WI38 (cell line): ENCODE measurements around the gene NSUN6.
"Not testable (repeated sequence)": the region's sequence is repeated elsewhere in the genome, so short reads cannot be mapped to it uniquely, and the experiment has no call there.

Source experiments
- H3K4me3 ChIP-seq: 2 replicates; pipeline ENCODE4 v1.5.1; 2011; ENCODE audit warnings: low read depth, mild to moderate bottlenecking, control low read depth, low read length
- TF ChIP-seq, protein P1 (sequence below): IDR thresholded peaks from 2 replicates; pipeline ENCODE4 v1.5.1; 2012; ENCODE audit warnings: low read depth, mild to moderate bottlenecking, control low read depth, low read length

Gene NSUN6

DNA sequence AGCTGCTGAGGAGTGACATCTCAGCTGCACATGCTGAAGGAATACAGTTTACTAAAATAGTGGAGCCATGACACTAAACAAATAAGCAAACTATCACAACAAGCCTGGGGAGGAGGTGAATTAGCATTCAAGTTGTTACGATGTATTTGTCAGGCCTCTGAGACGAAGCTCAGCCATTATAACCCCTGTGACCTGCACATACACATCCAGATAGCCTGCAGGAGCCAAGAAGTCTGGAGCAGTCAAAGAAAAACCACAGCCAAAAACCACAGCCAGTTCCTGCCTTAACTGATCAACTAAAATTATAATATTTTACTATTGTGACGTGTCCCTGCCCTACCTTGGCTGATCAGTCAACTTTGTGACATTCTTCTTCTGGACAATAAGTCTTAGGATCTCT, 68.6 kb downstream of the NSUN6 start:
- no peak overlapping the region for H3K4me3 ChIP-seq
- TF ChIP-seq, protein P1, sequence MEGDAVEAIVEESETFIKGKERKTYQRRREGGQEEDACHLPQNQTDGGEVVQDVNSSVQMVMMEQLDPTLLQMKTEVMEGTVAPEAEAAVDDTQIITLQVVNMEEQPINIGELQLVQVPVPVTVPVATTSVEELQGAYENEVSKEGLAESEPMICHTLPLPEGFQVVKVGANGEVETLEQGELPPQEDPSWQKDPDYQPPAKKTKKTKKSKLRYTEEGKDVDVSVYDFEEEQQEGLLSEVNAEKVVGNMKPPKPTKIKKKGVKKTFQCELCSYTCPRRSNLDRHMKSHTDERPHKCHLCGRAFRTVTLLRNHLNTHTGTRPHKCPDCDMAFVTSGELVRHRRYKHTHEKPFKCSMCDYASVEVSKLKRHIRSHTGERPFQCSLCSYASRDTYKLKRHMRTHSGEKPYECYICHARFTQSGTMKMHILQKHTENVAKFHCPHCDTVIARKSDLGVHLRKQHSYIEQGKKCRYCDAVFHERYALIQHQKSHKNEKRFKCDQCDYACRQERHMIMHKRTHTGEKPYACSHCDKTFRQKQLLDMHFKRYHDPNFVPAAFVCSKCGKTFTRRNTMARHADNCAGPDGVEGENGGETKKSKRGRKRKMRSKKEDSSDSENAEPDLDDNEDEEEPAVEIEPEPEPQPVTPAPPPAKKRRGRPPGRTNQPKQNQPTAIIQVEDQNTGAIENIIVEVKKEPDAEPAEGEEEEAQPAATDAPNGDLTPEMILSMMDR = no peak

DNA sequence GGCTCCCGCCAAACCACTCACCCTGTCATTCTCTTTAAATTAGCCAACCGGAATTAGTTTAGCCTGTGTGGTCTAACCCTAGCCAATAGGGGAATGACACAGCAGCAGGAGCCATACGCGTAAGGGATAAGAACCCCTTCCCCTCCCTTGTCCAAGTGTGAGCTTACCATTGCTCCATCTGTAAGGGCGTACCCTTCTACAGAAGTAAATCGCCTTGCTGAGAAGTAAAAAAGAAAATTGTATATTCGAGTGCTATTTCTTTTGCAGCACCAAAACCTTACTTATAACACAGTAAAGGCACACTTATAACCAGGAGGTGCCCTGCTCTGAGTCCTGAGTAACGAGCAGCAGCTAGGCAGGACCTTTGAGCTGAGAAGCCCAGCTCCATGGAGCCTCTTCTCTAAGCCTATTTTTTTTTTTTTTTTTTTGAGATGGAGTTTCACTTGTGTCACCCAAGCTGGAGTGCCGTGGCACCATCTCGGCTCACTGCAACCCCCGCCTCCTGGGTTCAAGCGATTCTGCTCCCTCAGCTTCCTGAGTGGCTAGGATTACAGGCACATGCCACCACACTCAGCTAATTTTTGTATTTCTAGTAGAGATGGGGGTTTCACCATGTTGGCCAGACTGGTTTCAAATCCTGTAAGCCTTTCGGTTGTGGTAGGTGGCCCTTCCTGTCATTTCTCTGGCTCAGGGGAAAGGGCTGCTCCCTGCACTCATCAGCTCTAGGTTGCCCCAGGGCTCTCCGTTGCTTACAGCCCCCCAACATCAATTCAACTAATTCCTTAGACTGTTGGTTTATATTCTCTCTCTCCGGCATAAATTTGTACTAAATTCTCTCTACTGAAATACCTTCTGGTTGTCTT, 73.3 kb downstream of the NSUN6 start:
- H3K4me3 ChIP-seq = no peak overlapping the region
- TF ChIP-seq, protein P1 = no peak

DNA sequence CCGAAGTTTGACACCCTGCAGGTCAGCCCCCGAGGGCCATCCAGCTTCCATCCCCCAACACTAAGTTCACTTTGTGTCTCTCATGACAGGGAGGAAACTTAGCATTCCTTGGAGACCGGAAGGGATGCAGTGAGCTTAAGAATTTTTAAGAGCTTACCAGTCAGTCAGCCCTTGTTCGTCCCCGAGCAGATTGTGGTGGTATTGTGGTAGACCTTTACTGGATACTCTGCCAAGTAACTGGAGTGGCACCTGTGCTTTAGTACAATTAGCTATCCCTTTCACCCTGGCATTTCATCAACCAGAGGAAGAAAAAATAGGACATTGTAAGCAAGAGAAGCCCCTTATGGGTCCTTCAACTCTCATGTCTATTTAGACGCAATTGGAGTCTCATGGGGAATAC, 74.8 kb downstream of the NSUN6 start:
- TF ChIP-seq, protein P1 = no peak
- no peak overlapping the region for H3K4me3 ChIP-seq

DNA sequence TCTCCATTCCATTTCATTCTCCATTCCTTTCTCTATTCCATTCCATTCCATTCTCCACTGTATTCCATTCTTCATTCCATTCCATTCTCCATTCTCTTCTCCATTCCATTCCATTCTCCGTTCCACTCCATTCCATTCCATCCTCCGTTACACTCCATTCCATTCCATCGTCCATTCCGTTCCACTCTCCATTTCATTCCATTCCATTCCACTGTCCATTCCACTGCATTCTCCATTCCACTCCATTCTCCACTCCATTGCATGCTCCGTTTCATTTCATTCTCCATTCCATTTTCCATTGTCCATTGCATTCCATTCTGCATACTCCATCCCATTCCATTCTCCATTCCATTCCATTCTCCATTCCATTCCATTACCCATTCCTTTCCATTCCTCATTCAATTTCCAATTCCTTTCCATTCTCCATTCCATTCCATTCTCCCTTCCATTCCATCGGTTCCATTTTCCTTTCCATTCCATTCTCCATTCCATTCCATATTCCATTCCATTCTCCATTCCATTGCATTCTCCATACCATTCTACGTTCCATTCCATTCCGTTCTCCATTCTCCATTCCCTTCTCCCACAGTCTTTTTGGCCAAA, 78.3 kb downstream of the NSUN6 start:
- no peak overlapping the region for H3K4me3 ChIP-seq
- TF ChIP-seq, protein P1 = no peak

DNA sequence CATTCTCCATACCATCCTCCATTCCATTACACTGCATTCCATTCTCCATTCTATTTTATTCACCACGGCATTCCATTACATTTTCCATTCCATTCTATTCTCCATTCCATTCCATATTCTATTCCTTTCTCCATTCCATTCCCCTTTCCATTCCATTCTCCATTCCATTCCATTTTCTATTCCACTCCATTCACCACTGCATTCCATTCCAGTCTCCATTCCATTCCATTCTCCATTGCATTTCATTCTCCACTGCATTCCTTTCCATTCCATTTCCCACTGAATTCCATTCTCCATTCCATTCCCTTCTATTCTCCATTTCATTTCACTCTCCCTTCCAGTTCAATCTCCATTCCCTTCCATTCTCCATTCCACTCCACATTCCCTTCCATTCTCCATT, 79.6 kb downstream of the NSUN6 start:
- no peak overlapping the region for H3K4me3 ChIP-seq
- TF ChIP-seq, protein P1 = no peak

DNA sequence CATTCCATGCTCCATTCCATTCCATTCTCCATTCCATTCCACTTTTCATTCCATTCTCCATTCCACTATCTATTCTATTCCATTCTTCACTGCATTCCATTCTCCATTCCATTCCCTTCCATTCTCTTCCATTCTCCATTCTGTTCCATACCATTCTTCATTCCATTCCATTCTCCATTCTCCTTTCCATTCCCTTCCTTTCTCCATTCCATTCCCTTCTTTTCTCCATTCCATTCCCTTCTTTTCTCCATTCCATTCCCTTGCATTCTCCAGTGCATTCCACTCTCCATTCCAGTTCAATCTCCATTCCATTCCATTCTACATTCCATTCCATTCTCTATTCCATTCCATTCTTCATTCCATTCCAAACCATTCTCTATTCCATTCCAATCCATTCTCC, 80.3 kb downstream of the NSUN6 start:
- H3K4me3 ChIP-seq = no peak overlapping the region
- TF ChIP-seq, protein P1 = no peak

DNA sequence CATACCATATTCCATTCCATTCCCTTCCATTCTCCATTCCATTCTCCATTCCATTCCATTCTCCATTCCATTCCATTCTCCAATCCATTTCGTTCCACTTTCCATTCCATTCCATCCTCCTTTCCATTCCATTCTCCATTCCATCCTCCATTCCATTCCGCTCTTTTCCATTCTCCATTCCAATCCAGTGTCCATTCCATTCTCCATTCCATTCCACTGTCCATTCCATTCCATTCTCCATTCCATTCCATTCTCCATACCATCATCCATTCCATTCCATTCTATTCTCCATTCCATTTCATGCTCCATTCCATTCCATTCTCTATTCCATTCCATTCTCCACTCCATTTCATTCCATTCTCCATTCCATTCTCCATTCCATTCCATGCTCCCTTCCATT, 81.0 kb downstream of the NSUN6 start:
- not testable (repeated sequence) for H3K4me3 ChIP-seq
